CD4-positive, alpha-beta T cell (primary cell): Measurements from ENCODE around the gene UCN2. TPM values are rescaled to one million over a fixed set of nuclear protein-coding genes. Genes with fewer than 3 reads are reported as not detected.

Source experiments
- ATAC-seq: fragments of 200-7000 bp; cut with Tn5 transposase; one replicate; pipeline ENCODE4 v1.10.0; 2022; ENCODE audit warnings: mild to moderate bottlenecking; ENCODE audit not compliant: poor library complexity
- CTCF ChIA-PET: fragments of 350-600 bp; sonication (Branson Sonifier 250); formaldehyde crosslinking; loops from one replicate; lab custom pipeline; 2021; ENCODE audit warnings: antibody characterized with exemption, inconsistent platforms; lab: Charles Lee
- POLR2A ChIA-PET: fragments of 350-600 bp; sonication (Branson Sonifier 250); formaldehyde crosslinking; loops from one replicate; lab custom pipeline; 2021; ENCODE audit warnings: antibody characterized with exemption, inconsistent platforms; lab: Charles Lee
- DNase-seq, 14 experiments: peaks; one replicate each; pipeline ENCODE4 v3.0.0-alpha.2; 2013 to 2020; ENCODE audit warnings: mixed read lengths in 2 of 14
- H3K27ac ChIP-seq, 2 donors: one replicate each; pipeline versions ENCODE4 v1.5.1 to v1.7.0; 2013; ENCODE audit warnings: low read length in 2 of 2, low read depth in 1 of 2, mild to moderate bottlenecking in 1 of 2
- H3K27me3 ChIP-seq, 2 experiments: 1 replicate in 1 of 2; 2 replicates in 1 of 2; pipeline versions ENCODE4 v1.6.1 to v1.7.0; 2013; ENCODE audit warnings: low read length in 2 of 2, control low read depth in 1 of 2, mild to moderate bottlenecking in 1 of 2, moderate library complexity in 1 of 2; ENCODE audit not compliant: insufficient read depth in 2 of 2, control insufficient read depth in 1 of 2
- H3K36me3 ChIP-seq: one replicate; pipeline ENCODE4 v1.6.1; 2013; ENCODE audit warnings: low read length, control low read depth; ENCODE audit not compliant: insufficient read depth
- H3K4me1 ChIP-seq: one replicate; pipeline ENCODE4 v1.6.1; 2013; ENCODE audit warnings: low read length, control low read depth; ENCODE audit not compliant: insufficient read depth
- H3K4me3 ChIP-seq: one replicate; pipeline ENCODE4 v1.5.1; 2013; ENCODE audit warnings: mild to moderate bottlenecking, low read length, moderate library complexity
- H3K9me3 ChIP-seq, 2 experiments: 1 replicate in 1 of 2; 2 replicates in 1 of 2; pipeline versions ENCODE4 v1.6.1 to v1.7.0; 2013; ENCODE audit warnings: low read length in 2 of 2, mild to moderate bottlenecking in 2 of 2, control low read depth in 1 of 2, moderate library complexity in 1 of 2; ENCODE audit not compliant: control insufficient read depth in 1 of 2, insufficient read depth in 1 of 2
- H3K27ac Mint-ChIP-seq: one replicate; pipeline ENCODE4 v1.8.0; 2020; ENCODE audit warnings: mixed read lengths
- H3K27me3 Mint-ChIP-seq: one replicate; pipeline ENCODE4 v1.8.0; 2021; ENCODE audit warnings: mixed read lengths
- H3K36me3 Mint-ChIP-seq: one replicate; pipeline ENCODE4 v1.8.0; 2021; ENCODE audit warnings: low read depth, mixed read lengths
- H3K4me1 Mint-ChIP-seq: one replicate; pipeline ENCODE4 v1.8.0; 2021; ENCODE audit warnings: low read depth, mixed read lengths
- H3K4me3 Mint-ChIP-seq: one replicate; pipeline ENCODE4 v1.8.0; 2020; ENCODE audit warnings: mild to moderate bottlenecking, mixed read lengths
- H3K9me3 Mint-ChIP-seq: one replicate; pipeline ENCODE4 v1.8.0; 2020; ENCODE audit warnings: mixed read lengths
- intact Hi-C, 2 experiments: fragments of 100-400 bp; cut with DNase I in 1 of 2; cut with micrococcal nuclease in 1 of 2; formaldehyde crosslinking; loops; one replicate each; pipeline versions ENCODE4 v1.15.1 to v1.9.0; 2023 to 2025; cut with DNase I, micrococcal nuclease
- total RNA-seq, 174 experiments: library from RNA in 2 of 174; stranded (reverse) in 2 of 174; gene quantifications; one replicate each; pipeline ENCODE4 v1.2.3 and lab custom pipeline; 2021 to 2026
- TF ChIP-seq, protein P1 (sequence below): fragments of 200-600 bp; IDR thresholded peaks from one replicate; pipeline ENCODE4 v1.8.0; 2022; ENCODE audit warnings: antibody characterized with exemption, mild to moderate bottlenecking

Gene UCN2
- total RNA-seq, 2 experiments from 2014 or later, result not detected

DNA sequence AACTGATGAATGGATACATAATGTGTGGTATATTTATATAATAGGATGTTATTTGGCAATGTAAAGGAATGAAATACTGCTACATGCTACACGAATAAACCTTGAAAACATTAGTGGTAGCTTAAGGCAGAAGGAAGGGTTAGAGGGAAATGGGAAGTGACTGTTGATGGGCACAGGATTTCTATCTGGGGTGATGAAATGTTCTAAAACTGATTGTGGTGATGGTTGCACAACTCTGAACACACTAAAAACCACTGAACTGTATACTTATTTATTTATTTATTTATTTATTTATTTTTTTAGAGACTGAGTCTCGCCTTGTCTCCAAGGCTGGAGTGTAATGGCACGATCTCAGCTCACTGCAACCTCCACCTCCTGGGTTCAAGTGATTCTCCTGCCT, 34.8 kb downstream of the UCN2 start:
- no peaks in the 10 kb centered on the region for H3K9me3 Mint-ChIP-seq
- peaks cover 4% of the 10 kb centered on the region for H3K4me1 Mint-ChIP-seq
- DNase-seq (no peak), ATAC-seq (no peak)
- Histone ChIP-seq H3K36me3 (no peaks in the 10 kb centered on the region), H3K27me3 (no peaks in the 10 kb centered on the region), H3K27ac (no peak overlapping the region), H3K9me3 (no peaks in the 10 kb centered on the region), H3K4me3 (no peak overlapping the region), H3K4me1 (no peaks in the 10 kb centered on the region)
- H3K27ac Mint-ChIP-seq, result no peak overlapping the region
- TF ChIP-seq, protein P1, sequence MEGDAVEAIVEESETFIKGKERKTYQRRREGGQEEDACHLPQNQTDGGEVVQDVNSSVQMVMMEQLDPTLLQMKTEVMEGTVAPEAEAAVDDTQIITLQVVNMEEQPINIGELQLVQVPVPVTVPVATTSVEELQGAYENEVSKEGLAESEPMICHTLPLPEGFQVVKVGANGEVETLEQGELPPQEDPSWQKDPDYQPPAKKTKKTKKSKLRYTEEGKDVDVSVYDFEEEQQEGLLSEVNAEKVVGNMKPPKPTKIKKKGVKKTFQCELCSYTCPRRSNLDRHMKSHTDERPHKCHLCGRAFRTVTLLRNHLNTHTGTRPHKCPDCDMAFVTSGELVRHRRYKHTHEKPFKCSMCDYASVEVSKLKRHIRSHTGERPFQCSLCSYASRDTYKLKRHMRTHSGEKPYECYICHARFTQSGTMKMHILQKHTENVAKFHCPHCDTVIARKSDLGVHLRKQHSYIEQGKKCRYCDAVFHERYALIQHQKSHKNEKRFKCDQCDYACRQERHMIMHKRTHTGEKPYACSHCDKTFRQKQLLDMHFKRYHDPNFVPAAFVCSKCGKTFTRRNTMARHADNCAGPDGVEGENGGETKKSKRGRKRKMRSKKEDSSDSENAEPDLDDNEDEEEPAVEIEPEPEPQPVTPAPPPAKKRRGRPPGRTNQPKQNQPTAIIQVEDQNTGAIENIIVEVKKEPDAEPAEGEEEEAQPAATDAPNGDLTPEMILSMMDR, result no peak
- intact Hi-C loops, result no loop called here
- CTCF ChIA-PET, result no interaction called here
- no peaks in the 10 kb centered on the region for H3K27me3 Mint-ChIP-seq
- H3K36me3 Mint-ChIP-seq, result no peaks in the 10 kb centered on the region
- POLR2A ChIA-PET, result no interaction called here
- H3K4me3 Mint-ChIP-seq, result no peak overlapping the region

DNA sequence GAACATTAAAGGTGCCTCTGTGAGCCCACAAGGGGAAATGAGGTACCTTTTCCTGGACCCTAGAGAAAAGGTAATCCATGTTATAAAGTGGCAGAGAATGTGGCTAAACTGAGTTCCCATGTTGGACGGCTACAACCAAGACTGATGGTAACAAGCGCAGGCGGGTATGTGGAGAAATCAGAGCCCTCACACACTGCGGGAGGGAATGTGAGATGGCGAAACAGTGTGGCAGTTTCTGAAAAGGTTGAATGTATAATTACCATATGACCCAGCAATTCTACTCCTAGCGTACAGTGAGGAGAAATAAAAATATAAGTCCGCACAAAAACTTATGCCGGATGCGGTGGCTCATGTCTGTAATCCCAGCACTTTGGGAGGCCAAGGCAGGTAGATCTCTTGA, 35.5 kb downstream of the UCN2 start:
- DNase-seq (no peak), ATAC-seq (no peak)
- Histone ChIP-seq H3K4me3 (no peak overlapping the region), H3K9me3 (no peaks in the 10 kb centered on the region), H3K36me3 (no peaks in the 10 kb centered on the region), H3K4me1 (no peaks in the 10 kb centered on the region), H3K27me3 (no peaks in the 10 kb centered on the region), H3K27ac (no peak overlapping the region)
- no peaks in the 10 kb centered on the region for H3K9me3 Mint-ChIP-seq
- no peak overlapping the region for H3K27ac Mint-ChIP-seq
- peaks cover 4% of the 10 kb centered on the region for H3K4me1 Mint-ChIP-seq
- CTCF ChIA-PET, result no interaction called here
- TF ChIP-seq, protein P1, result no peak
- POLR2A ChIA-PET, result no interaction called here
- intact Hi-C loops, result no loop called here
- no peaks in the 10 kb centered on the region for H3K36me3 Mint-ChIP-seq
- H3K4me3 Mint-ChIP-seq, result no peak overlapping the region
- H3K27me3 Mint-ChIP-seq, result no peaks in the 10 kb centered on the region

DNA sequence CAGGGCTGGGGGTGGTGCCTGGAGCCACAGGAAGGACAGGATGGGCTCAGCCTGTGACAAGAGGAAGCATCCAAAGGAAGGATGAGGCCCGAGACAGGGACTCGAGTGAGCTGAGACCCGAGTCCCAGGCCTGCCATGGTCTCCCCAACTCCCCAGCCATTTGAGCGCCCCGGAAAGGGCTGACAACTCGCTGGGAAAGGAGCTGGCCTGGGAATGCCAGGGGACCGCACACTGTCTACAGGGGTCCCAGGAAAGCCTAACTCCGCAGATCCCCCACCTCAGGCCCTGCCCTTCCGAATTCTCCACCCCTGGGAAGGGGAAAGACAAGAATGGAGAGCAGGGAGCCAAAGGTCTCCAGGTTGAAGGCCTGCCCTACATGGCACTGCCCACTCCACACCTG, 38.6 kb downstream of the UCN2 start:
- ATAC-seq (no peak), DNase-seq (no peak)
- H3K4me1 ChIP-seq, result peaks cover 12% of the 10 kb centered on the region
- intact Hi-C loops, result no loop called here
- ChIA-PET CTCF (interaction anchor here (1.5 kb wide), 1 partner anchor 24 kb away, joined by 3 read pairs; no protein-coding TSS in a partner anchor), POLR2A (no interaction called here)
- Mint-ChIP-seq H3K9me3 (no peaks in the 10 kb centered on the region), H3K4me1 (peaks cover 4% of the 10 kb centered on the region), H3K27ac (no peak overlapping the region), H3K36me3 (no peaks in the 10 kb centered on the region), H3K27me3 (no peaks in the 10 kb centered on the region), H3K4me3 (no peak overlapping the region)
- TF ChIP-seq, protein P1, result no peak
- H3K36me3 ChIP-seq, result no peaks in the 10 kb centered on the region
- H3K4me3 ChIP-seq, result no peak overlapping the region
- H3K27ac ChIP-seq, result no peak overlapping the region
- no peaks in the 10 kb centered on the region for H3K9me3 ChIP-seq
- H3K27me3 ChIP-seq, result no peaks in the 10 kb centered on the region
